GM19468 (cell line): ENCODE measurements around the gene ISM1.

ENCODE experiments used
- ATAC-seq: cut with Tn5 transposase; IDR thresholded peaks from one replicate; pipeline ENCODE4 v1.9.1; 2021; ENCODE audit warnings: mild to moderate bottlenecking, moderate library complexity, moderate number of reproducible peaks; ENCODE audit not compliant: unreplicated experiment; ENCODE audit errors: extremely low read depth

ISM1 gene

DNA sequence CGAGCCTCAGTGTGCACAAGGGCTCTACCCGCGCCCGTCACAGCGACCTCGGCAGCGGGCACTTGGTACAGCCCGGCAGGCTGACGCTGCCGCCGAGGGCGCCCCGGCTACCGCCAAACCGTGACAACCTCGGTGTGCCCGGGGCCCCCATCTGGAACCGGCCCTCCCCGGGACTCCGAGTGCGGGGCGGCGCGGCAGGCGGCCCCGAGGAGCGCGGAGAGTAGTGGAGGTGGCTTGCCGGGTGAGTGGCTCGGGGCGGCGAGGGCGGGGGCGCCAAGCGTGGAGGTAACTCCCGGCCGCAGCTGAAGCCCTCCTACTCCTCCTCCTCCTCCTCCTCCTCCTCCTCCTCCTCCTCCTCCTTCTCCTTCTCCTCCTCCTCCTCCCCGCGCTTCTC lies at the start of gene ISM1:
ISM1 (plus strand) TSS at position 371 of the 394 bp plus-strand sequence. CDS start 503 bp downstream, outside the sequence.
- no peak for ATAC-seq

DNA sequence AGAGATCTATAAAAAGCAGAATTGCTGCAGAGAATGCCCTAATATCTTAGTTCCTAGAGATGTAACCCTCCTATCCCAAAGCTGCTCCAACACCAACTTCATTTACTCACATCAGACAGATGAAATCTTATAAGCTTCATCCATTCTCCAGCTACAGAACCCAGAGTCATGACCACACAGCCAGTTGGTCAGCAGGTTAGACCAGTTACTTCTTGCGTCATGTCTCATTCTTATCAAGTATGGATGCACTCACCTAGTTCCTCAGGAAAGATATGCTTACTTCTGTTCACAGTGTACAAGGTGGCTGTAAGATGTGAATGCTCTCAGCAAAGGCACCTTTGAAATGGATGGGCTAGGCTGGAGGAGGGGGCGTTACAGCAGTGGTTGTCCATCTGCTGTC lies 47.9 kb upstream of the ISM1 start:
- no peak for ATAC-seq

DNA sequence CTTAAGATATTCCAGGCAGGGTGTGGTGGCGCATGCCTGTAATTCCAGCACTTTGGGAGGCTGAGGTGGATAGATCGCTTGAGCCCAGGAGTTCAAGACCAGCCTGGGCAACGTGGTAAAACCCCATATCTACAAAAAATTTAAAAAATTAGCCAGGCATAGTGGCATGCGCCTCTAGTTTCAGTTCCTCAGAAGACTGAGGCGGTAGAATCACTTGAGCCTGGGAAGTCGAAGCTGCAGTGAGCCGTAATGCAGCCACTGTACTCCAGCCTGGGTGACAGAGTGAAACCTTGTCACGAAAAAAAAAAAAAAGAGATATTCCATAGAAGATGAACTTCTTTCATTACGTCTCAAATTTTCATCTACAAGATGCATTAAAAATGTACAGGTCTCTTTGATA lies 46.7 kb upstream of the ISM1 start:
- no peak for ATAC-seq

DNA sequence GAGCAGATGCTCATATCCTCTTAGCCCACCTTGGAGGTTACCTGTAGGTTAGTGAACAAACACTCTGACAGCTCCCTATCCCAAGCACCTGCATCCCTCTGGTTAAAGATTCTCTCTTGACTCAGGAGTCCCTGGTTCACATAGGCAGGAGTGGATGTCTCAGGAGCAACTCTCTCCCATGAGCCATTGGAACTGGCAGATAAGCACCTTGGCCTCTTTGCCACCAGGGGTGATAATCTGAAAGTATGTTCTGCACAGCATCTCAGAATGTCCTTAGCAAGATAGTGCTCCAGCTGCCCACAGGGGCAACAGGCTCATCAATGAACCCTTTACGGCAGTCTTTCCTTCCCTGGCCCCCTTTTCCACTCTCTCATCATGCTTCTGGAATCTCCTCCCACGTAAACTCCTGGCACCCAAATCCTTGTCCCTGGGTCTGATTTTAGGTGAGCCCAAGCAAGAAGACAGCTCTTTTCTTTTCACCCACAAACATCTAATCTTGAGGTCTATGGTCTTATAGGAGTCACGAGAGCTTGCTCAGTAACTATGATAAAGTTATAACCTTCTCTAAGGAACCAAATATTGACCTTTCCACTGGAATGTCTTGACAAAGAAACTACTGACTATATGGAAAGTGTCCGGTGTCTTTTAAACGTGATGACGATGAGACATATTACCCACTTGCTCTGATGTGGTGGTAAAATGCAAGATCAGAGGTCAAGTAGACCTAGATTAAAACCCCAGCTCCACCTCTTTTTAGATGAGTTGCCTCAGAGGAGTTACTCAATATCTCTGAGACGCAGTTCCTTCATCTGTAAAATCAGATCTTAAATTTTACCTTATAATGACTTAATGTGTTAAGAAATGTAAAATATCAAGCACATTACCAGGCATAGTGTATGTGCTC lies 39.8 kb upstream of the ISM1 start:
- no peak for ATAC-seq

DNA sequence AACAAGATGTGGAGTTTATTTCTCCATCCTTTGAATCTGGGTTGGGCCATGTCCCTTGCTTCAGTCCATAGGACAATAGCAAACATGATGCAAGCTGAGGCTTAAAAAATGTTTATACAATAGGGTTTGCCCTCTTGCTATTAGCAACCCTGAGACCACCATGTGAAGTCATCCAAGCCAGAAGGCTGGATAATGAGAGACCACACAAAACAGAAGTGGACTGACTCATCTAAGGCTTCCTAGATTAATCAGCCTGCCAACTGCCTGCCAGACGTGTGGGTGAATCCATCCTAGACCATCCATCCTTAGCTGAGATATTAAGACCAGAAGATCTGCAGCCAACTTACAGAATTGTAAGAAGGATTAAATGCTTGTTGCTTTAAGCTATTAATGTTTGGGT lies 38.1 kb upstream of the ISM1 start:
- ATAC-seq = no peak

DNA sequence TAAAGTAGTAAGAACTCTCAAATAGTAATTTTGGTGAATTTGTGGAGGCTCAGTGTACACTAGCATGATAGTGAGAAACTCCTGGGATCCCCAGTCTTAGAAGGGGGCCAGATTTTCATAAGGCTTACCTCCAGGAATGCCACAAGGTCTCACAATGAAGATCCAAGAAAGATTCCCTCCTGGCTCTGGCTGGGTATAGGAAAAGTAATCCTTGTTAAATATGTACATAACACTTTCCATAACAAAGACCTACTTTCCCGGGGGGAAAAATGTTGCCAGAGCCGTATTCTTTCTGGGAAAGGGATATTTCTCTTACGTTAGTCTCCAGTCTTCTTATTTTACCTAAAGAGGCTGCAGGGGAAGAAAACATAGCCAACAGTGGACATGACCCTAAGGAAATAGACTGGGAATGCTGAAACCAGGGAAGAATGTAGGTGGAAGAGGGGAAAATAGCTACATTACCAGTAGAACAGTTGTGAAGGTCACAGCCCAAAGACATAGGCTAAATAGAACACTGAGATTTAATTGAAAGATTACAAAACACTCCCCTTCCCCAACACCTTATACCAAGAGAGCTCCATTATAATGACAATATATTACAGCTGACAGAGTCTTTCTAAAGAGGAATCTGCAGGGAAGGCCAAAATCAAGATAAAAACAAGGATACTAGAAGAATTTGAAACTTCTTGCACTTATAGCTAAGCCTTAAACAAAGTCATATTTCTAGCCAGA lies 34.9 kb upstream of the ISM1 start:
- no peak for ATAC-seq

DNA sequence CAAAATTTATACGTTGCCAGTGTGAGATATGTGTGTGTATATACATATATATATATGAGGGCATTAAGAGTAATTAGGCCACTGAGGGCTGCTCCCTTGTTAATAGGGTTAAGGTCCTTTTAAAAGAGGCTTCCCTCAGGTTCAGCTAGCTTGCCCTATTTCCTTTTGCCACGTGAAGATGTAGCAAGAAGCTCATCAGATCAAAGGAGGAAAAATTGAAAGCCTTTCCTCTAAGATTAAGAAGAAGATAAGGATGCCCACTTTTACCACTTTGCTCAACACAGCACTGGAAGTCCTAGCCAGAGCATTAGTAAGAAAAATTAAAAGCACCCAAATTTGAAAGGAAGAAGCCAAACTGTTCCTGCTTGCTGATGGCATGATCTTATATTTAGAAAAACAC lies 33.2 kb upstream of the ISM1 start:
- no peak for ATAC-seq

- no peak for ATAC-seq
Measured at GRCh38 chr20:13199279-13199678, 21.8 kb upstream of the ISM1 start.

DNA sequence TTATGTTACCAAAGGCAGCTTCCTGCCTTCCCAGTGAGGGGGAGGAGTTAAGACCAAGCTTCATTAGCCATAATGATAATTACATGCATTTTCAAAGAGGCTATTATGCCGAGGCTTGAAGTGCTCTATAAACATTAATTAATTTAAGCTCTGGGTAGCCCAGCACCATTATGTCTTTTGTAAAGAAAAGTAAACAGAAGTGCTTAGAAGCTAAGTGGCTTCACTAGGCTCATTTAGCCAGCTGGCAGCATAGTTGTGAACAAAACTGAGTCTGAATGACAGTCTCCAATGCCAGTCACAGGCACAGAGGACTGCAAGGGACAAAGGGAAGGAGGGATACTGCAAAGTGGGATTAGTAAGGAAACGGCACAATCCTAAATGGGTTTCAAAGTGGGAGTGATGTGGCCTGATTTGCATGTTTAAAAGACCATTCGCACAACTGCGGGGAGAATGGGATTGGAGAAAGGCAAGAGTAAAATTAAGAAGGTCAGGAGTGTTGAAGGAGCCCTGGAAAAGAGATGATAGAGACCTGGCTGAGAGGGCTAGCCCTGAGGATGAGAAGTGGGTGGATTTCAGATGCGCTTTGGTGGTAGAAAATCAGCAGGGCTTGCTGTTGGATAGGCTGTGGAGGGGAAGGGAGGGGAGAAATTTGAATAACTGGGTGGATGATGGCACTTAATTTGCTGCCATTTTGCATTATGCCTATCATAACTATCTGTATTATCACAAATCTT lies 20.1 kb upstream of the ISM1 start:
- ATAC-seq = no peak

- ATAC-seq = no peak
Measured at GRCh38 chr20:13202565-13202964, 18.5 kb upstream of the ISM1 start.

GRCh38 chr20:13205425-13205824 lies 15.6 kb upstream of the ISM1 start:
- ATAC-seq = no peak

DNA sequence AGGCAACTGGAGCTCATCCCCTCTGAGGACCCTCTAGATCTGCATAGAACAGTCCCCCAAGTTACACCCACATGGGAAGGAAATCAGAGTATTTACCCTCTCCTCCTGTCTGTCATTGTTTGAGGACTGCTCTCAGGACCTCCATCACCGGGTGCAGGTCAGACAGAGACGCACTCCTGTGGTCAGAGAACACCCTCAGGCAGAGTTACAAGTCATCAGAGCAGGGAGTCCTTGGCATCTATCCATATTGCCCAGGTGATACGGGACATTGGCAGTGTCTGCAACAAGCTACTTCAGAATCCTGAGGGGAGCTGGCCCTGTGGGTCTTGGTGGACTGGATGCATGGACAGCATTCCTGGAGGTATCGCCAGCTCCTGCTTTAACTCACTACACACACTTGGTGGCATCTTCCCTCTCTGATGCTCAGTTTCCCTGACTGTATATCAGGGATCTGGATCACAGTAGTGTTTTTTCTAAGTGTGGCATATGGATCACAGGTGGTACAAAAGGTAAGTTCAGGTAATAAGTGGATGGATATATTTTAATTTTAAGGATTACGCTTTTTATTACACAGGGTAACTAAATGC lies 15.1 kb upstream of the ISM1 start:
- no peak for ATAC-seq

DNA sequence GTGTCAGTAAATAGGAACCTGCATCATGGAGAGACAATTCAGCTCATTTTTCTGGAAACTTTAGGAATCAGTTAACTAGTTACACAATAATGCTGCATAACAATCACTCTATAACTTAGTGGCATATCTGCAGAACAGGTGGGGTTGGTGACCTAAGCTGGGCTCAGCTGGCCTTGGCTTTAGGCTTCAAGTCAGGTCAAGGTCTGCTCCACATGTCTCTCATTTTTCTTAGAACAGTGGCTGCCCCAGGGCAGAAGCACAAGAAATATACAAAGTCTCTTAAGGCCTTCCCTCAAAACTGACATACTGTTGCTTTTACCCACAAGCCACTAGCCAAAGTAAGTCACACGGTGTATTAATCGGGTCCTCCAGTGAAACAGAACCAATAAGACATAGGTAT lies 14.1 kb upstream of the ISM1 start:
- no peak for ATAC-seq

GRCh38 chr20:13211956-13212618 lies 9.0 kb upstream of the ISM1 start:
- no peak for ATAC-seq

DNA sequence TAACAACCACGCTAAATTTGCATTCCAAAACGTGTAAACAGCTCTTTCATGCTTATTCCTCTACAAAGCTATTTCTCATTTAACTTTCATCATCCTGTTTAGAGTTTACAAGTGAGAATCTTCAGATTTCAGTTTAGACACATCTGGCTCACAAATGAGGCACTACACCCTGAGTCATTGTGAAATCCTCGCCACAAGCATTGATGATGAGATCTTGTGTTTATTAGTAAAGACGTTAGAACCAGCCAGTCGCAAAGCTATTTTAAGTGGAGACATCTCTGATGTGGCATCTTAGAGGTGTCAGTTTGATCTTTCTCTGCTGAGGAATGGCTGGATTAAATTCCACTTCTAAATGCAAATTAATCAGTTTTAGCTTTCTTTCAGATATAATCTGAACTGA lies 8.3 kb upstream of the ISM1 start:
- ATAC-seq = no peak

DNA sequence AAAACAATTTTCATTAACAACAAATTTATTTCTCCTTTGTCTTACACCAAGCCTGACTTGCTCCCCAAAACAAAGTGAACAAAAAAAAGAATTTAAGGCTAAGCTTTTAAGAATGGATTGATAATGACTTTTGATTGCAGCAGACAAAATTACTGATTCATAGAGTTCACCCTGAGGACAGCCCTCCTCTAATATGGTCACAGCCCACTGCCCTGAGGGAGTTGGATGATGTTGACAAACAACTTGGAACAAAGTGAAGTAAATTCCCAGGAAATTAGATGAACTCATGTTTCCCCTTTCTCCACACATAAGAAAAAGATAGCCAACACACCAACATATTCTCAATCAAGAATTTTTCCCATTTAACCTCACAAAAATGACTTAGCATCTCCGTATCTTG lies 7.7 kb upstream of the ISM1 start:
- no peak for ATAC-seq

GRCh38 chr20:13216533-13216932 lies 4.5 kb upstream of the ISM1 start:
- no peak for ATAC-seq

DNA sequence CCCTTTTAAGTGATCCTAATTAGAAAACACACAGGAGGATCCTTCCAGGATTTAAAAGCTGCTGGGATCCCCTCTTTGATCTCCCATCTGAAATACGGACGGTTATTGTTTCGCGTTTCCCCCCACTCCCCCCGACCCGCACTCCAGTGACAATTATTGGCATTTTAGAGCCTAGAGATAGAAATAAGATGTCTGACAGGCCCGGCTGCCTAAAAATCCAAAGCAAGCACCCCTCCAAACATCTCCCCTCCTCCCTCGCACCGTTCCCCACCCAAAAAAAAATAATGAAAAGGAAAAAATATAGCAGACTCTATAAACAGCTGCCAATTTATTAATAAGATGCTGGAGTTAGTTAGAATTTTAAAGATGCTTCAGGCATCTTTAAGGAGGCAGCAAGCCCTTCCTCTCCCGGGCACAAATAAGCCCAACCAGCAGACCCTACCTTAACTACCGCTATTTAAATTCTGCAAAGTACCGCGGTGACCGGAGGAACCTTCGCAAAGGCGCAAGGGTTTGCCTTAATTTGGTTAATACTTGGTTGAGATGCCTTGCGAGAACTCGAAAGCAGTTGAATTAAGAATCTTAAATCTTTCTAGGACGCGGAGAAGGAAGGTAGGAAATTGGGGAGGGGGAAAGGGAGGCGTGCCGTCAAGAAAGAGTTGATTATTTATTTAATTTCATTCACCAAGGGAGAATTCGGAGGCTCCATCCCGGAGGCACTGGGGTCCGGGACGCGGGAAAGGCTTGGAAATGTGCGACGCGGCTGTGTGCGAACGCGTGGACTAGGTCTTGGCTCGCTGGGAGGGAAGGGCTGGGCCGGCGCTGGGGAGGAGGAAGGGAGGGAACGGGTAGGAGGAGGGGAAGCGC lies 1.5 kb upstream of the ISM1 start:
- ATAC-seq = no peak
